Right lobe of liver (tissue), 4 donors: ENCODE data around the gene PDE9A.

ENCODE experiments used
- POLR2A ChIP-seq: fragments of 450-650 bp; IDR thresholded peaks from one replicate; pipeline ENCODE4 v1.6.1; 2017; ENCODE audit warnings: antibody characterized with exemption, mild to moderate bottlenecking
- TF ChIP-seq, protein P1 (sequence below), 4 donors: fragments of 200-600 bp in 3 of 4; fragments of 450-650 bp in 1 of 4; IDR thresholded peaks; one replicate each; pipeline versions ENCODE4 v1.5.1 to v1.8.0; 2016 to 2022; ENCODE audit warnings: antibody characterized with exemption in 4 of 4, mild to moderate bottlenecking in 2 of 4
- donor health status: DM: no; HTN: no; CAD: no.
- donor health status: DM: no; HTN: no; CAD: no.
- donor health status: DM: no; HTN: yes; CAD: no.

DNA sequence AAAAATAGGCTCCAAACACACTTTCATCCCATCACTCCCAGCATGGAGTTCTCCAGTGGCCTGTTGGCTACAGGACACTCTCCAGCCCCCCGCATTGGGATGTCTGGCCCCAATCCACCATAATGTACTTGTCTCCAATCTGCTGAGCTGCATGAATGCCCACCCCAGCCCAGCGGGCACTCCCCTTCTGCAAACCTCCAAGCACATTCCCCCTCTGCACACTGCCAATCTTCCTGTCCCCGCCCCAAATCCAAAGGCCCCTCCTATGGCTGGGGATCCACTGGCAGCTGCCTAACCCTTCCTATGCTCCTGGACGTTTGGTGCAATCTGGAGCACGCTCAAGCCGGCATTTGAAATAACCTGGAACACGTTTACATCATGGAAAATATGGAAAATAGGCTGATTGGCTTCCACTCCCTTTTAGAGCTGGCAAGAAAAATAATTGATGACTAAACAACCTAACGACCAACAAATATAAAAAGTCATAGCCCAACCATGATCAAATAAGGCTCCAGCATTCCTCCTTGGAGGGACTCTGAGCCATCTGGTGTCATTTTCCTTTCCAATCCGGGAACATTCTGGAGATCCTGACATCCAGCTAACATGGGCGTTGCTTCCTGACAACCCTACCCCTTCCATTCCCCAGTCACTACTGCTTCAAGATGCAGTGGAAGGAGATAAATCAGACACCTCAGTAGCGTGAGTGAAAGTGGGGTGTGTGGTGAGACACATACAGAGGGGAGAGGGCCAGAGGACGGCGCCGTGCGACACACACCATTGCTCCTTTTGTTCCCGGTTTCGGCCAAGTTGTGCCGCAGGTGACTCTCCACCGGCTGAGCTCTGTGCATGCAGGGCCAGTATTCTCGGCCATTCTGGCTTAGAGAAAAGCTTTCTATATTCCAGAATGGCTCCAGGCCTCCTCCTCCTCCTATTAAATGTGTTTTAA is 41.6 kb downstream of the PDE9A start:
- TF ChIP-seq POLR2A: no peak
- TF ChIP-seq, protein P1, sequence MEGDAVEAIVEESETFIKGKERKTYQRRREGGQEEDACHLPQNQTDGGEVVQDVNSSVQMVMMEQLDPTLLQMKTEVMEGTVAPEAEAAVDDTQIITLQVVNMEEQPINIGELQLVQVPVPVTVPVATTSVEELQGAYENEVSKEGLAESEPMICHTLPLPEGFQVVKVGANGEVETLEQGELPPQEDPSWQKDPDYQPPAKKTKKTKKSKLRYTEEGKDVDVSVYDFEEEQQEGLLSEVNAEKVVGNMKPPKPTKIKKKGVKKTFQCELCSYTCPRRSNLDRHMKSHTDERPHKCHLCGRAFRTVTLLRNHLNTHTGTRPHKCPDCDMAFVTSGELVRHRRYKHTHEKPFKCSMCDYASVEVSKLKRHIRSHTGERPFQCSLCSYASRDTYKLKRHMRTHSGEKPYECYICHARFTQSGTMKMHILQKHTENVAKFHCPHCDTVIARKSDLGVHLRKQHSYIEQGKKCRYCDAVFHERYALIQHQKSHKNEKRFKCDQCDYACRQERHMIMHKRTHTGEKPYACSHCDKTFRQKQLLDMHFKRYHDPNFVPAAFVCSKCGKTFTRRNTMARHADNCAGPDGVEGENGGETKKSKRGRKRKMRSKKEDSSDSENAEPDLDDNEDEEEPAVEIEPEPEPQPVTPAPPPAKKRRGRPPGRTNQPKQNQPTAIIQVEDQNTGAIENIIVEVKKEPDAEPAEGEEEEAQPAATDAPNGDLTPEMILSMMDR (IDR thresholded peaks at IDR 0.05): no peak
